Activated gamma-delta T cell (primary cell): ENCODE results near the gene GRB7.
"Not testable (repeated sequence)": the region's sequence is repeated elsewhere in the genome, so short reads cannot be mapped to it uniquely, and the experiment has no call there.

Source experiments
- DNase-seq: peaks from one replicate; lab custom pipeline; 2025; lab: John Stamatoyannopoulos, UW

GRB7 gene

DNA sequence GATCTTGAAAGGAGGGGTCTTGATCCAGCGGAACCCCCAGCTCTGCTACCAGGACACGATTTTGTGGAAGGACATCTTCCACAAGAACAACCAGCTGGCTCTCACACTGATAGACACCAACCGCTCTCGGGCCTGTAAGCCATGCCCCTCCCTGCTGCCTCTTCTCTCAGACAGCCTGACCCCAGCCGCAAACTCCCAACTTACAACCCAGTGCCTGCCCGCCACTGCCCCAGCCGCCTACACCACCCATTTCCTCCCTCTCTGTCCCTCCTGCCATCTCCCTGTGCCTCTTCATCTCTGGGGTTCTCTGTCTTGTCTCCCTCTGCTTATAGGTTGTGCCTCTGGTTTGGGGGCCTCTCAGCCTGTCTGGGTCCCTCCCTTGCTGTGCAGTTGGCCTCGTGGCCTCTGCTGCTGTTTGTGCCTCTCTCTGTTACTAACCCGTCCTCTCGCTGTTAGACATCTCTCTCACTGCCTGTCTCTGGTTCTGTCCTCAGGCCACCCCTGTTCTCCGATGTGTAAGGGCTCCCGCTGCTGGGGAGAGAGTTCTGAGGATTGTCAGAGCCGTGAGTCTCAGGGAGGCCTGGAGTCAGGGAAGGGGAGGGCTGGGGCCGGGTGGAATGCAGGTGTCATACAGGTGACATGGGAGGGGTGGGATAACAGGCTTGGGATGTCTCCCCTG lies 28.3 kb upstream of the GRB7 start:
- no peak for DNase-seq

DNA sequence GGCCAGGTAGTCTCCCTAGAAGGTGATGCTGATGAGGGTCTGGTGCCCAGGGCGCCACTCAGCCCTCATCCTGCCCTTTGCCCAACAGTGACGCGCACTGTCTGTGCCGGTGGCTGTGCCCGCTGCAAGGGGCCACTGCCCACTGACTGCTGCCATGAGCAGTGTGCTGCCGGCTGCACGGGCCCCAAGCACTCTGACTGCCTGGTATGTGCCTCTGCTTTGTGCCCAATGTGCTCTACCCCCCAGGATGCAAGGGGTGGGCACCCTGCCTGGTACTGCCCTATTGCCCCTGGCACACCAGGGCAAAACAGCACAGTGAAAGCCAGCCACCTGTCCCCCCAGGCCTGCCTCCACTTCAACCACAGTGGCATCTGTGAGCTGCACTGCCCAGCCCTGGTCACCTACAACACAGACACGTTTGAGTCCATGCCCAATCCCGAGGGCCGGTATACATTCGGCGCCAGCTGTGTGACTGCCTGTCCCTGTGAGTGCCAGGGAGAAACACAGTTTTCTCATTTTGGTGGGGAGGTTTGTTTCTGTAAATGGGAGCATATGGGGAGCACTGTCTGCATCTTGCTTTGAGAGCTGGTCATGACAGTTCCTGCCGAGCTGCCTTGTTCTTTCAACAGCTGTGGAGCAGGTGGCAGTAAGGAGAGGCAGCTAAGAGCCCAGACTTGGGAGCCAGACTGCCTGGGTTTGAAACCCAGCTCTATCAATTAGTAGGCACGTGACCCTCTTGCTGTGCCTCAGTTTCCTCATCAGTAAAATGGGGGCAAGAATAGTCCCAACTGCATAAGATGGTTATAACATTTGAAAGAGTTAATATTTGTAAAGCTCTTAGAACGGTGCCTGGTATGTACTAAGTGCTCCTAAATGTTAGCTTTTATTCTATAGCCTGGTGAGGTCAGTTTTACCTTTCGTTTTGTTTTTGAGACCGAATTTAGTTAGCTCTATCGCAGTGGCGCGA lies 27.5 kb upstream of the GRB7 start:
- DNase-seq: no peak

DNA sequence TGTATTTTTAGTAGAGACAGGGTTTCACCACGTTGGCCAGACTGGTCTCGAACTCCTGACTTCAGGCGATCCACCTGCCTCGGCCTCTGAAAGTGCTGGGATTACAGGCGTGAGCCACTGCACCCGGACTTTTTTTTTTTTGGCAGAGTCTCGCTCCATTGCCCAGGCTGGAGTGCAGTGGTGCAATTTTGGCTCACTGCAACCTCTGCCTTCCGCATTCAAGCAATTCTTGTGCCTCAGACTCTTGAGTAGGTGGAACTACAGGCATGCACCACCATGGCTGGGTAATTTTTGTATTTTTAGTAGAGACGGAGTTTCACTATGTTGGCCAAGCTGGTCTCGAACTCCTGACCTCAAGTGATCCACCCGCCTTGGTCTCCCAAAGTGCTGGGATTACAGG lies 26.7 kb upstream of the GRB7 start:
- DNase-seq: not testable (repeated sequence)

DNA sequence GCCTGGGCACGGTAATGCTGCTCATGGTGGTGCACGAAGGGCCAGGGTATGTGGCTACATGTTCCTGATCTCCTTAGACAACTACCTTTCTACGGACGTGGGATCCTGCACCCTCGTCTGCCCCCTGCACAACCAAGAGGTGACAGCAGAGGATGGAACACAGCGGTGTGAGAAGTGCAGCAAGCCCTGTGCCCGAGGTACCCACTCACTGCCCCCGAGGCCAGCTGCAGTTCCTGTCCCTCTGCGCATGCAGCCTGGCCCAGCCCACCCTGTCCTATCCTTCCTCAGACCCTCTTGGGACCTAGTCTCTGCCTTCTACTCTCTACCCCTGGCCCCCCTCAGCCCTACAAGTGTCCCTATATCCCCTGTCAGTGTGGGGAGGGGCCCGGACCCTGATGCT lies 25.9 kb upstream of the GRB7 start:
- no peak for DNase-seq

DNA sequence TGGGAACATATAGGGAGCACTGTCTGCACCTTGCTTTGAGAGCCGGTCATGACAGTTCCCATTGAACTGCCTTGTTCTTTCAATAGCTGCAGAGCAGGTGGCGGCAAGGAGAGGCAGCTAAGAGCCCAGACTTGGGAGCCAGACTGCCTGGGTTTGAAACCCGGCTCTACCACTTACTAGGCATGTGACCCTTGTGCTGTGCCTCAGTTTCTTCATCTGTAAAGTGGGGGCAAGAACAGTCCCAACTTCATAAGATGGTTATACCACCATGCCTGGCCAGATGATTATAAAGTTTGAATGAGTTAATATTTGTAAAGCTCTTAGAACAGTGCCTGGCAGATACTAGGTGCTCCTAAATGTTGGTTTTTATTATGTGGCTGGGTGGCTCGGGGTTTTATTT lies 23.5 kb upstream of the GRB7 start:
- DNase-seq: no peak

DNA sequence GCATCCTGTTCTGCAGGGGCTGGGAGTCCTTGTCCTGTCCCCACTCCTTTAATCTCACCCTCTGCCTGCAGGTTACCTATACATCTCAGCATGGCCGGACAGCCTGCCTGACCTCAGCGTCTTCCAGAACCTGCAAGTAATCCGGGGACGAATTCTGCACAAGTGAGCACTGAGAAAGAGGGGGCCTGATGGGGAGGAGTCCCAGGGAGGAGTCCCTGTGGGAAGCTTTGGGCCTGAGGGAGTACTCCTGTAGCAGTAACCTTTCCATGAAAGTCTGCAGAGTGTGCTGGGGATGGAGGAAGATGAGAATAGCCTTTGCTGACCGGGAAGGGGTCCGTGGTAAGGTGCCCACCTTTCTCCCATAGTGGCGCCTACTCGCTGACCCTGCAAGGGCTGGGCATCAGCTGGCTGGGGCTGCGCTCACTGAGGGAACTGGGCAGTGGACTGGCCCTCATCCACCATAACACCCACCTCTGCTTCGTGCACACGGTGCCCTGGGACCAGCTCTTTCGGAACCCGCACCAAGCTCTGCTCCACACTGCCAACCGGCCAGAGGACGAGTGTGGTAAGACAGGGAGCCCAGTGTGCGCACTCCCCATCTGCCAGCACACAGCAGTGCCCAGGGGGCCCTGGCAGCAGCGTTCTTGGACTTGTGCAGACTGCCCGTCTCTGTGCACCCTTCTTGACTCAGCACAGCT lies 22.2 kb upstream of the GRB7 start:
- DNase-seq: no peak

DNA sequence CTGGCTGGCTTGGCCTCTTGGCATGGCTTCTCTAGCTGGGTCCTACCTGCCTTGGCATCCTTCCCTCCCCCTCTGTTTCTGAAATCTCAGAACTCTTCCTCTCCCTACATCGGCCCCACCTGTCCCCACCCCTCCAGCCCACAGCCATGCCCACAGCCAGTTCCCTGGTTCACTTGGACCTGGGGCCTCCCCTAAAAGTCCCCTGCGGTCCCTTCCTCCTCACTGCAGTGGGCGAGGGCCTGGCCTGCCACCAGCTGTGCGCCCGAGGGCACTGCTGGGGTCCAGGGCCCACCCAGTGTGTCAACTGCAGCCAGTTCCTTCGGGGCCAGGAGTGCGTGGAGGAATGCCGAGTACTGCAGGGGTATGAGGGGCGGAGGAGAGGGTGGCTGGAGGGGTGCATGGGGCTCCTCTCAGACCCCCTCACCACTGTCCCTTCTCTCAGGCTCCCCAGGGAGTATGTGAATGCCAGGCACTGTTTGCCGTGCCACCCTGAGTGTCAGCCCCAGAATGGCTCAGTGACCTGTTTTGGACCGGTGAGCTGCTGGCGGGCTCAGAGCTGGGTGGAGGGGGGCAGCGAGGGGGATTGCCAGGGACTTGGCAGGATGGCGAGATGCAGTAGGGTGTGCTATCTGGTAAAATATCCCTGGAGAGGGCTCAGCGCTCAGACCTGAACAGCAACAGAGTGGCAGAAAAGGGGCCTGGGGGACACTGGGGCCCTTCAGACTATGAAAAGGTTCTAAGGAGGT lies 21.5 kb upstream of the GRB7 start:
- no peak for DNase-seq

DNA sequence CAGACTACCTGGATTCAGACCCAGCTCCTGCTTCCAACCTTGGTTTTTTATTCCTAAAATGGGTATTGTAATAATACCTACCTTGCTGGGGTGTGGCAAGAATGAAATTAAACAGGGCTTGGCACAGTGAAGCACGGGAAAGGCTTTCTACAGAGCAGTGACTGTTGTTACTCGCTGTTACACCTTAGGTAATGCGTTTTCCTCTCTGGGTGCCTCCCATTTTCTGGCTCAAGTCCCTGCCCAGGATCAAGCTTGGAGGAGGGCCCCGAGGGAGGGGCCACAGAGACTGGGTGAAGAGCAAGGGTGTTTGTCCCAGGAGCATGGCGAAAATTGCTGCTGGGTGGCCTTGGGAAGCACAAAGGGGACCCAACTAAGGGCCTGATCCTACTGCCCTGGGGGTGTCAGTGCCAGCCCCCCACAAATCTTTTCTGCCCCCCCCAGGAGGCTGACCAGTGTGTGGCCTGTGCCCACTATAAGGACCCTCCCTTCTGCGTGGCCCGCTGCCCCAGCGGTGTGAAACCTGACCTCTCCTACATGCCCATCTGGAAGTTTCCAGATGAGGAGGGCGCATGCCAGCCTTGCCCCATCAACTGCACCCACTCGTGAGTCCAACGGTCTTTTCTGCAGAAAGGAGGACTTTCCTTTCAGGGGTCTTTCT lies 20.7 kb upstream of the GRB7 start:
- DNase-seq: no peak

DNA sequence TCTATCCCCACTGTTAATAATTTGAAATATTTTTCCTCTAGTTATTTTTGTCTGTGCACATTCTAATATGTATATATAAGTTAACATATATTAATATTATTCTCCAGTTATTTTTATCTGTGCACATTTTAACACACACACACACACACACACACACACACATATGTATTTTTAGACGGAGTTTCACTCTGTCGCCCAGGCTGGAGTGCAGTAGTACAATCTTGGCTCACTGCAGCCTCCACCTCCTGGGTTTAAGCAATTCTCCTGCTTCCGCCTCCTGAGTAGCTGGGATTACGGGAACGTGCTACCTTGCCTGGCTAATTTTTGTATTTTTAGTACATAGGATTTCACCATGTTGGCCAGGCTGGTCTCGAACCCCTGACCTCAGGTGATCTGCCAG lies 20.1 kb upstream of the GRB7 start:
- no peak for DNase-seq

DNA sequence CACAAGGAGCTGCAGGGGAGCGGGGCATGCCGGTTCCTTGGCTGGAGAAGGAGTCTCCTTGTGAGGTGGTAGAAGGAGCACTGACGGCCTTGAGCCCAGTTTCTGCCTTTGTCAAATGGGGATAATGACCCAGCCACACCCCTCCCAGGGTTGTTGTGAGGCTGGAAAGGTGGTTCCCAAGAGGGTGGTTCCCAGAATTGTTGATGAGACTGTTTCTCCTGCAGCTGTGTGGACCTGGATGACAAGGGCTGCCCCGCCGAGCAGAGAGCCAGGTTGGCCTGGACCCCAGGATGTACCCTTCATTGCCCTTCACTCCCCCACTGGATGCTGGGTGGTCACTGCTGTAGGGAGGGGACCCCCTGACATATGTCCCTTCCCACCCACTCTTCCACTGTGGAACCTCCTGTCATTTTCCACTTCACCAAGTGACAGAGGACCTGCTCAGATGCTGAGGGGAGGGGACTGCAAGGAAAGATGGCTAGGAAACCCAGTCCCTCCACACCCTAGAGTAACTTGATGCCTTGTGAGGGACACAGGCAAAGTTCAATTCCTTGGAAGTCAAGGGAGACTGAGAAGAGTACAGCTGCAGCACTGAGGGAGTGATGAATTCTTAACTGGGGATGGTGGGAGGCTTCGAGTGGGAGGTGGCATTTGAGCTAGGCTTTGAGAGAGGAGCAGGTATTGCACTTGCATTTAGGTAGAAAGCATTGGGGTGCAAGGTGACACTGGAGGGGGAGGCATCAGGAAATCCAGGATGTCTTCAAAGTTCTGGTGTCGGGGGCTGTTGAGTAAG lies 18.0 kb upstream of the GRB7 start:
- DNase-seq: no peak

DNA sequence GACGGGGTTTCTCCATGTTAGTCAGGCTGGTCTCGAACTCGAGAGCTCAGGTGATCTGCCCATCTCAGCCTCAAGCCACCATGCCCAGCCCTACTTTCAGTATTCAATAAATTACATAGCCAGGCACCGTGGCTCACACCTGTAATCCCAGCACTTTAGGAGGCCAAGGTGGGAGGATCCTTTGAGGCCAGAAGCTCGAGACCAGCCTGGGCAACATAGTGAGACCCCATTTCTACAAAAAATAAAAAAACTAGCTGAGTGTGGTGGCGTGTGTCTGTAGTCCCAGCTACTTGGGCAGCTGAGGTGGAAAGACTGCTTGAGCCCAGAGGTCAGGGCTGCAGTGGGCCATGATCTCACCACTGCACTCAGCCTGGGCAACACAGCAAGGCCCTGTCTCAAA lies 15.6 kb upstream of the GRB7 start:
- DNase-seq: no peak

DNA sequence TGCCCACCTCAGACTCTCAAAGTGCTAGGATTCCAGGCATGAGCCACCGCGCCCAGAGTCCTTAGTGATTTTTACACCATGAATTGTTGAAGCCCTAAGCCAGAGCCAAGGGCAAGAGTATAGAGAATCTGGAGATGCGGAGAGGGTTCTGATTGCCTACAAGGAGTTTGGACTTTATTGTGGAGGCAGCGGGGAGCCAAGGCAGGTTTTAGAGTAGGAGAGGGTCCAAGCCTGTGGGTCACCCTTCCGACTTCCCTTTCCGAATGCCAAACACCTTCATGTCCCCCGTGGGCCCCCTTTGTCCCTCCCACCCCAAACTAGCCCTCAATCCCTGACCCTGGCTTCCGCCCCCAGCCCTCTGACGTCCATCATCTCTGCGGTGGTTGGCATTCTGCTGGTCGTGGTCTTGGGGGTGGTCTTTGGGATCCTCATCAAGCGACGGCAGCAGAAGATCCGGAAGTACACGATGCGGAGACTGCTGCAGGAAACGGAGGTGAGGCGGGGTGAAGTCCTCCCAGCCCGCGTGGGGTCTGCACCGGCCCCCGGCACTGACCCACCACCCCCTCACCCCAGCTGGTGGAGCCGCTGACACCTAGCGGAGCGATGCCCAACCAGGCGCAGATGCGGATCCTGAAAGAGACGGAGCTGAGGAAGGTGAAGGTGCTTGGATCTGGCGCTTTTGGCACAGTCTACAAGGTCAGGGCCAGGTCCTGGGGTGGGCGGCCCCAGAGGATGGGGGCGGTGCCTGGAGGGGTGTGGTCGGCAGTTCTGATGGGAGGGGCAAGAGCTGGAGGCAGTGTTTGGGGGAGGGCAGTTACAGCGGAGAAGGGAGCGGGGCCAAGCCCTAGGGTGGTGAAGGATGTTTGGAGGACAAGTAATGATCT lies 14.5 kb upstream of the GRB7 start:
- DNase-seq: no peak

DNA sequence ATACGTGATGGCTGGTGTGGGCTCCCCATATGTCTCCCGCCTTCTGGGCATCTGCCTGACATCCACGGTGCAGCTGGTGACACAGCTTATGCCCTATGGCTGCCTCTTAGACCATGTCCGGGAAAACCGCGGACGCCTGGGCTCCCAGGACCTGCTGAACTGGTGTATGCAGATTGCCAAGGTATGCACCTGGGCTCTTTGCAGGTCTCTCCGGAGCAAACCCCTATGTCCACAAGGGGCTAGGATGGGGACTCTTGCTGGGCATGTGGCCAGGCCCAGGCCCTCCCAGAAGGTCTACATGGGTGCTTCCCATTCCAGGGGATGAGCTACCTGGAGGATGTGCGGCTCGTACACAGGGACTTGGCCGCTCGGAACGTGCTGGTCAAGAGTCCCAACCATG lies 13.0 kb upstream of the GRB7 start:
- no peak for DNase-seq

DNA sequence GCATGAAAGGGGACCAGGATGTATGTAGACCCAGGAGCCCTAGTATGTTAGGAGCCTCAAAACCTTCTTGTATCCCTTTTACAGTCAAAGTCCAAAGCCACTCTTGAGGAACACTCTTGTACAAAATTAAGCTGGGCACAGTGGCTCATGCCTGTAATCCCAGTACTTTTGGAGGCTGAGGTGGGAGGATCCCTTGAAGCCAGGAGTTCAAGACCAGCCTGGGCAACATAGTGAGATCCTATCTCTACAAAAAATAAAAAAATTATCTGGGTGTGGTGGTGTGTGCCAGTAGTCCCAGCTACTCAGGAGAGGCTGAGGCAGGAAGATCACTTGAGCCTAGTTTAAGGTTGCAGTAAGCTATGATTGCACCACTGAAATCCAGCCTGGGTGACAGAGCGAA lies 11.8 kb upstream of the GRB7 start:
- not testable (repeated sequence) for DNase-seq

DNA sequence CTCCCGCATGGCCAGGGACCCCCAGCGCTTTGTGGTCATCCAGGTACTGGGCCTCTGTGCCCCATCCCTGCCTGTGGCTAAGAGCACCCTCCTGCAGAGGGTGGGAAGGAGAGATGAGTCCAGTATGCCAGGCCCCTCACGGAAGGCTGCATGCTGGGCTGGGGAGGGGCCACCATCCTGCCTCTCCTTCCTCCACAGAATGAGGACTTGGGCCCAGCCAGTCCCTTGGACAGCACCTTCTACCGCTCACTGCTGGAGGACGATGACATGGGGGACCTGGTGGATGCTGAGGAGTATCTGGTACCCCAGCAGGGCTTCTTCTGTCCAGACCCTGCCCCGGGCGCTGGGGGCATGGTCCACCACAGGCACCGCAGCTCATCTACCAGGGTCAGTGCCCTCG lies 11.1 kb upstream of the GRB7 start:
- no peak for DNase-seq

DNA sequence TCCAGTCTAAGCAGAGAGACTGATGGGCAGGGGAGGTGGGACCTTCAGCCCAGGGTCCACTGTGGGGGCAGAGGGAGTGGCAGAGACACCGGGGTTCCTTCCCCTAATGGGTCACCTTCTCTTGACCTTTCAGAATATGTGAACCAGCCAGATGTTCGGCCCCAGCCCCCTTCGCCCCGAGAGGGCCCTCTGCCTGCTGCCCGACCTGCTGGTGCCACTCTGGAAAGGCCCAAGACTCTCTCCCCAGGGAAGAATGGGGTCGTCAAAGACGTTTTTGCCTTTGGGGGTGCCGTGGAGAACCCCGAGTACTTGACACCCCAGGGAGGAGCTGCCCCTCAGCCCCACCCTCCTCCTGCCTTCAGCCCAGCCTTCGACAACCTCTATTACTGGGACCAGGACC lies 10.2 kb upstream of the GRB7 start:
- DNase-seq: no peak

DNA sequence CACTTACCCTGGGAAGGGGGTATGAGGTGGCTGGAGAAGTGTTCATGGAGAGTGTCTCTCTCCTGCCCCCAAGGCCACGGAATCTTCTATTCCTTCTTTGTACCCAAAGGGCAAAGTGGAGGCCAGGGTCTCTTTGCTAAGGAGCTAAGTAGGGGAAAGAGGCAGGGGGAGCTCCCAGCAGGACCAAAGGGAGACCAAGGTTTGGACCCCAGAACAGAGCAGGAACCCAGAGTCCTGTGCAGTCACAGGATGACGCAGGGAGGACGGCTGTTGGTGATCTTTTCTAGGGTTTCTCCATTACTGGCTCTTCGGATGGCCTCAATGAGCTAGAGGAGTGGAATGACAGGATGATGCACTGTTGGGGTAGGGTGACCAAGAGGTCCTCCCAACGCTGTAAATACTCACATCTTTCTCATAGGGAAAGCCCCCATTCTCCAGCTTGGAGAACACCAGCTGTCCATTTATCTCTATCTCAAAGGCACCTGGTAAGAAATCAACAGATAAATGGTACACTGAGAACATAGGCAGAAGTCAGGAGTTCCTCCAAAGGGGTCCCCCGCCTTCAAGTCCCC lies 8.4 kb upstream of the GRB7 start:
- no peak for DNase-seq

DNA sequence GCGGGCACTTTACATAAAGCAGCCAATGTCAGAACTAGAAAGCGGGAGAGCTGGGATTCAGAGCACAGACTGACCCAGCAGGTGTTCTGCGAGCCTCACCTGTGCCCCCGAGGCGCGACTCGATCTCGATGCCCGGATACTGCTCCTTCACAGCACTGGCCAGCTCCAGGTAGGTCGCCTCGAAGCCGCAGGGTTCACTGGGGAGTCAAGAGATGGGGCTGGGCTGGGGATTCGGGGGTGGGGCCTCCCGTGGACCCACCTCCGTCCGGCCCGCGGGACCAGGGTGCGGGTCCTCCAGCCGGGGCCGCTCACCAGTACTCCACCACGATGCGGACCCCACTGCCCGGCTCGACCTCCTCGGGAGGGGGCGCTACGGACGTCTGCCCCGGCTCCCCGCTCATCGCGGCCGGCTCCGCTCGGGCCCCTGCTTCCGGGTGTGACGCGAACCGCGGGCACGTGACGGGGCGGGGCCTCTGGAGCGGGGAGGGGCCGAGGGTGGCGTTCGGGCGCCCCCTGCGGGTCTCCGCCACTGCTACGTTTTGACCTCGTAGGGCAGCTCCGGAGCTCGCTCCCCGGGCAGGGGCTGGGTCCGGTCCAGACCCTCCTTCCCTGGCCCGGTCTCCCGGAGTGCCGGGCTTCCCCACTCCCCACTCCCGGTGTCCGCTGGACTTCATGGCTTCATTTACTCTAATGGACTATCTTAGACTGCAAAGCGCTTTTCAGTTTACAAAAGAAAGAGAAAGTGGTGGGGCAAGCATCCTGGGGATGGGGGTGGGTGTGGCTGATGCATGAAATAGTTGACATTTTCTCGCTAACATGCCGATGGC lies 7.4 kb upstream of the GRB7 start, which contains the start of gene MIEN1:
Gene MIEN1 (minus strand): TSS at position 438 of the 827 bp plus-strand sequence. CDS start 37 bp downstream, at position 401.
- DNase-seq: peak; percentile 89
